ENCODE data around the gene GRIN1. TPM values are rescaled to one million over a fixed set of nuclear protein-coding genes. Genes with fewer than 3 reads are reported as not detected.

Gene GRIN1
- total RNA-seq, 1 donor from 2014 or later = 0.07 TPM

- H3K27ac Mint-ChIP-seq = peak overlapping the region; percentile 38
- peaks cover 19% of the 10 kb centered on the region for H3K4me1 Mint-ChIP-seq (ENCODE audit: low read depth)
- H3K4me3 Mint-ChIP-seq (ENCODE audit: low read depth) = peak overlapping the region; percentile 83
- intact Hi-C loops (cut with micrococcal nuclease) = loop anchor here (1.0 to 5.0 kb wide), 3 partner anchors 11 to 72 kb away; partner anchors contain the start of genes ANAPC2 and SSNA1
- no peaks in the 10 kb centered on the region for H3K9me3 Mint-ChIP-seq
- DNase-seq (ENCODE audit: low spot score) = no peak
- H3K27me3 Mint-ChIP-seq (ENCODE audit: low read depth) = no peaks in the 10 kb centered on the region
- H3K36me3 Mint-ChIP-seq (ENCODE audit: low read depth) = peaks cover 9% of the 10 kb centered on the region
These were observed 60.6 kb downstream of the GRIN1 start for GRCh38 chr9:137199411-137200121.

GRCh38 chr9:137200311-137201204, 61.6 kb downstream of the GRIN1 start, which contains the start of gene TPRN:
TPRN (minus strand) TSS chr9:137200741; CDS start chr9:137200711, 30 bp downstream.
- peak; percentile 99 for DNase-seq (ENCODE audit: low spot score)
- intact Hi-C loops (cut with micrococcal nuclease) = loop anchor here (1.0 to 5.0 kb wide), 3 partner anchors 12 to 73 kb away; partner anchors contain the start of genes ANAPC2 and SSNA1
- H3K9me3 Mint-ChIP-seq = no peaks in the 10 kb centered on the region
- peaks cover 20% of the 10 kb centered on the region for H3K4me1 Mint-ChIP-seq (ENCODE audit: low read depth)
- H3K4me3 Mint-ChIP-seq (ENCODE audit: low read depth) = peak within 1 kb of the TSS; percentile 83
- peaks cover 9% of the 10 kb centered on the region for H3K36me3 Mint-ChIP-seq (ENCODE audit: low read depth)
- peak within 1 kb of the TSS; percentile 69 for H3K27ac Mint-ChIP-seq
- no peaks in the 10 kb centered on the region for H3K27me3 Mint-ChIP-seq (ENCODE audit: low read depth)

- intact Hi-C loops (cut with micrococcal nuclease) = loop anchor here (5.0 kb wide), 1 partner anchor 74 kb away; no protein-coding TSS in a partner anchor
These were observed 62.4 kb downstream of the GRIN1 start for GRCh38 chr9:137201205-137201868.

GRCh38 chr9:137202966-137203365, 64.0 kb downstream of the GRIN1 start:
- peak overlapping the region; percentile 8 for H3K4me3 Mint-ChIP-seq (ENCODE audit: low read depth)
- H3K27me3 Mint-ChIP-seq (ENCODE audit: low read depth) = no peaks in the 10 kb centered on the region
- peaks cover 34% of the 10 kb centered on the region for H3K4me1 Mint-ChIP-seq (ENCODE audit: low read depth)
- H3K36me3 Mint-ChIP-seq (ENCODE audit: low read depth) = peaks cover 22% of the 10 kb centered on the region
- intact Hi-C loops (cut with micrococcal nuclease) = loop anchor here (5.0 kb wide), 1 partner anchor 76 kb away; no protein-coding TSS in a partner anchor
- H3K9me3 Mint-ChIP-seq = no peaks in the 10 kb centered on the region
- DNase-seq (ENCODE audit: low spot score) = no peak
- H3K27ac Mint-ChIP-seq = no peak overlapping the region

More at GRCh38 chr9:137201205-137201868, 62.4 kb downstream of the GRIN1 start:
- no peaks in the 10 kb centered on the region for H3K9me3 Mint-ChIP-seq
- peaks cover 21% of the 10 kb centered on the region for H3K4me1 Mint-ChIP-seq (ENCODE audit: low read depth)
- DNase-seq (ENCODE audit: low spot score) = no peak
- peak overlapping the region; percentile 82 for H3K4me3 Mint-ChIP-seq (ENCODE audit: low read depth)
- H3K27ac Mint-ChIP-seq = peak overlapping the region; percentile 69
- peaks cover 9% of the 10 kb centered on the region for H3K36me3 Mint-ChIP-seq (ENCODE audit: low read depth)
- H3K27me3 Mint-ChIP-seq (ENCODE audit: low read depth) = no peaks in the 10 kb centered on the region

DNA sequence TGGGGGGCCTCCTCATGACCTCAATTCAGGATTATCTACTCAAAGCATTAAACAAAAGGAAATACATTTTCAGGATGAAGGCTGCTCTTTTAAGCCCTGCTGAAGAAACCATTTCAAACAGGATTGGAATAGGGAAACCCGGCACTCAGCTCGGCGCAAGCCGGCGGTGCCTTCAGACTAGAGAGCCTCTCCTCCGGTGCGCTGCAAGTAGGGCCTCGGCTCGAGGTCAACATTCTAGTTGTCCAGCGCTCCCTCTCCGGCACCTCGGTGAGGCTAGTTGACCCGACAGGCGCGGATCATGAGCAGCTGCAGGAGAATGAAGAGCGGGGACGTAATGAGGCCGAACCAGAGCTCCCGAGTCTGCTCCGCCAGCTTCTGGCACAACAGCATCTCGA, 65.8 kb downstream of the GRIN1 start:
- peak overlapping the region; percentile 93 for H3K4me3 Mint-ChIP-seq (ENCODE audit: low read depth)
- intact Hi-C loops (cut with micrococcal nuclease) = loop anchor here (1.0 to 5.0 kb wide), 2 partner anchors 16 to 77 kb away; partner anchors contain the start of genes ANAPC2 and SSNA1
- no peaks in the 10 kb centered on the region for H3K9me3 Mint-ChIP-seq
- H3K36me3 Mint-ChIP-seq (ENCODE audit: low read depth) = peaks cover 31% of the 10 kb centered on the region
- no peaks in the 10 kb centered on the region for H3K27me3 Mint-ChIP-seq (ENCODE audit: low read depth)
- peak overlapping the region; percentile 82 for H3K27ac Mint-ChIP-seq
- no peak for DNase-seq (ENCODE audit: low spot score)
- peaks cover 32% of the 10 kb centered on the region for H3K4me1 Mint-ChIP-seq (ENCODE audit: low read depth)

DNA sequence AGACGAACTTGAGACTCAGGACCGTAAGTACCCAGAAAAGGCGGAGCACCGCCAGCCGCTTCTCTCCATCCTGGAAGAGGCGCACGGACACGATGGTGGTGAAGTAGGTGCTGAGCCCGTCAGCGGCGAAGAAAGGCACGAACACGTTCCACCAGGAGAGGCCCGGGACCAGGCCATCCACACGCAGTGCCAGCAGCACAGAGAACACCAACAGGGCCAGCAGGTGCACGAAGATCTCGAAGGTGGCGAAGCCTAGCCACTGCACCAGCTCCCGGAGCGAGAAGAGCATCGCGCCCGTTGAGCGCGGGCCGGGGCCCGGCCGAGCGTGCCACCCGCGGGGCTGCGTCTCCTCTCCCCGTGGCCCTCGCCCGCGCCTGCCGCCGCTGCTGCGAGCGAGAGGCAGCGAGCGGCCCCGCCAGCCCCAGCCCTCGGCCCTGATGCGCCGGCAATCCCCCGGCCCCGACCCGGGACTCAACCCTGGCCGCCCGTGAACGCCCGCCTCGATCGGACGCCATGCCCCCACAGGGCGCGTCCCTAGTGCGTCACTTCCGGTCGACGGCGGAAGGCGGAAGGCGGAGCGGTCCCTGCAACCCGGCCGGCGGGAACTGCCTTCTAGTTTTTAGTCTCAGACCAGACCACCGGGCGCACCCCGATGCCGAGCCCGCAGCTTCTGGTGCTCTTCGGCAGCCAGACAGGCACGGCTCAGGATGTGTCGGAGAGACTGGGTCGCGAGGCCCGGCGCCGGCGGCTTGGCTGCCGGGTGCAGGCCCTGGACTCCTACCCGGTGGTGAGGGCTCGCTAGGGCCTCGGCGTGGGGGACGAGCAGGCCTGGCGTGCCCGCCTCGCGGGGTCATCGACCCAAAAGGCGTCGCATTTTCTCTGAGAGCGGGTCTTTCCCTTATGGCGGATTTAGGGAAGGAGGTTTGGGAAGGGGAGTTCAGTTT, 66.4 kb downstream of the GRIN1 start, which contains the start of the genes NDOR1 and TMEM203:
Gene NDOR1, plus strand, starts transcription at position 575 of the 944 bp plus-strand sequence. Its CDS starts 78 bp downstream, at position 653.
Gene TMEM203, minus strand, starts transcription at position 523 of the 944 bp plus-strand sequence. Its CDS starts 234 bp downstream, at position 289.
- Mint-ChIP-seq H3K4me1 (ENCODE audit: low read depth) (peaks cover 32% of the 10 kb centered on the region), H3K27ac (peak within 1 kb of the TSS; percentile 87), H3K9me3 (no peaks in the 10 kb centered on the region), H3K4me3 (ENCODE audit: low read depth) (peak within 1 kb of the TSS; percentile 93), H3K36me3 (ENCODE audit: low read depth) (peaks cover 31% of the 10 kb centered on the region), H3K27me3 (ENCODE audit: low read depth) (no peaks in the 10 kb centered on the region)
- peak; percentile 91 for DNase-seq (ENCODE audit: low spot score)
- intact Hi-C loops (cut with micrococcal nuclease) = loop anchor here (1.0 kb wide), 1 partner anchor 17 kb away; the partner anchor contains the start of genes ANAPC2 and SSNA1

DNA sequence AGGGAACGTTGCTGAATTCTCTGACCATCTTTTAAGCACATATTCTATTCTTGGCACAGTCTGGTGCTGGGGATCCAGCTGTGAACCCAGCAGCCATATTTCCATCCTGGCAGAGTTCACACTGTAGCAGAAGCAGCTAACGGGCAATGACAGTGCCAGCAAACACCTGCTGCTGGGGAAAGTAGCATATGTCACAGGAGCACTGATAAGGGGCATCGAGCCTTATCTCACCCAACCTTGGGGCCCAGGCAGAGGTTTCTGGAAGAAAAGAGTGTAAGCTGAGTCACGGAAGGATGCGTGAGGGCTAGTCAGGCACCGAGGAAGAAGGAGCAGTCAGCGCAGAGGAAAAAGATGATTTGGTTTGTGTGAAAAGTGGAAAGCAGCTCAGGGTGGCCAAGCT, 67.6 kb downstream of the GRIN1 start:
- H3K27me3 Mint-ChIP-seq (ENCODE audit: low read depth) = no peaks in the 10 kb centered on the region
- H3K4me3 Mint-ChIP-seq (ENCODE audit: low read depth) = peak overlapping the region; percentile 93
- intact Hi-C loops (cut with micrococcal nuclease) = no loop called here
- H3K27ac Mint-ChIP-seq = peak overlapping the region; percentile 87
- no peaks in the 10 kb centered on the region for H3K9me3 Mint-ChIP-seq
- no peak for DNase-seq (ENCODE audit: low spot score)
- H3K4me1 Mint-ChIP-seq (ENCODE audit: low read depth) = peaks cover 28% of the 10 kb centered on the region
- peaks cover 31% of the 10 kb centered on the region for H3K36me3 Mint-ChIP-seq (ENCODE audit: low read depth)

DNA sequence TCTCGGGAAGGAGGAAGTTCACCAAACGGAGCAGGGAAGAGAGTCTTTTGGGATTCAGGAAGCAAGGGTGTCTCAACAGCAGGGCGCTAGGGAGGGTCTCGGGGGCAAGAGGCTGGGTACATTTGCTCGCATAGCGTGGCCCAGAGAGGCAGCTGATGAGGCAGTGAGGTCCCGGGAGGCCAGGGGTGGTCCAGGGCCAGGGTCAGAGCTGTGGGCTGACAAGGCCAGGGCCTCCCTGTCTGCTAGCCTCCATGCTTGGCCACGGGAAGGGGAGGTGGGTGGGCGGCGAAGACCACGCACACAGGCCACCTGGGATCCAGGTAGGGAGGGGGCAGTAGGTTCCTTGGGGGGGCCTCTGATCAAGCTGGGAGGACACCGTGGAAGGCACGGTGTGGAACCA, 72.6 kb downstream of the GRIN1 start:
- no peak overlapping the region for H3K4me3 Mint-ChIP-seq (ENCODE audit: low read depth)
- peaks cover 24% of the 10 kb centered on the region for H3K36me3 Mint-ChIP-seq (ENCODE audit: low read depth)
- peaks cover 11% of the 10 kb centered on the region for H3K4me1 Mint-ChIP-seq (ENCODE audit: low read depth)
- H3K27ac Mint-ChIP-seq = no peak overlapping the region
- no peaks in the 10 kb centered on the region for H3K27me3 Mint-ChIP-seq (ENCODE audit: low read depth)
- DNase-seq (ENCODE audit: low spot score) = no peak
- intact Hi-C loops (cut with micrococcal nuclease) = no loop called here
- H3K9me3 Mint-ChIP-seq = no peaks in the 10 kb centered on the region

GRCh38 chr9:137212520-137212919, 73.6 kb downstream of the GRIN1 start:
- Mint-ChIP-seq H3K9me3 (no peaks in the 10 kb centered on the region), H3K4me3 (ENCODE audit: low read depth) (no peak overlapping the region), H3K4me1 (ENCODE audit: low read depth) (peaks cover 1% of the 10 kb centered on the region), H3K27ac (no peak overlapping the region), H3K27me3 (ENCODE audit: low read depth) (no peaks in the 10 kb centered on the region), H3K36me3 (ENCODE audit: low read depth) (peaks cover 14% of the 10 kb centered on the region)
- intact Hi-C loops (cut with micrococcal nuclease) = no loop called here
- no peak for DNase-seq (ENCODE audit: low spot score)

DNA sequence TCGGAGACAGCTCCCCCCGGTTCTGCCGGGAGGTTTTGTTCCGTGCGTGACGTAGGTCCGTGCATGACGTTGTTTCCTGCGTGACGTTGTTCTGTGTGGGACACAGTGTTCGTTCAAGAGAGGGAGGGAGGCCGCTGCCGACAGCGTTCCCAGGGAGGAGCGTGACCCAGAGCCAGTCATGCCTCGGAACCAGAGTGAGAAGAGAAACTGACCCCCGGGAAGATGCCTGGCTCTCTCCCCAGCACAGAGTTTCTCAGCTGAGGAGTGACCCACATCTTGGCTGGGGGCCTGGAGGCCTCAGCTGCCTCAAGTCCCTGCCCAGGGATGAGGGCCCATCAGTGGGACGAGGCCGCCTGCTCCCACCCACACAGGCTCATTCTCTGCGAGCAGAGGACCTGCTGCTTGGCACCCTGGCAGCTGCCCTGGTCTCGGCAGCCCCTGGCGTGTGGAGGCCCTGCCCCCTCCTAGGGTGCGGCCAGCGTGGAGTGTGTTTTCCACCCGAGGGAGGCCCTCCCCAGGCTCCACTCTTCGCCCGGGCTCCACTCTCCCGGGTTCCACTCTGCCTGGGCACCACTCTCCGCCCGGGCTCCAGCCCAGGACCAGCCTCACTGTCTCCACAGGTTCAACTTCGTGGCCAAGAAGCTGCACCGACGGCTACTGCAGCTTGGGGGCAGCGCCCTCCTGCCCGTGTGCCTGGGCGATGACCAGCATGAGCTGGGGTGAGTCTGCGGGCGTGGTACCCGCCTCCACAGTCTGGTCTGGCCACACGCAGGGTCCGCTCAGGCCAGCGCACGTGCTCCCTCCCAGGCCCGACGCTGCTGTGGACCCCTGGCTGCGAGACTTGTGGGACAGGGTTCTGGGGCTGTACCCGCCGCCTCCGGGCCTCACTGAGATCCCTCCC, 74.5 kb downstream of the GRIN1 start:
- Mint-ChIP-seq H3K9me3 (no peaks in the 10 kb centered on the region), H3K36me3 (ENCODE audit: low read depth) (peaks cover 10% of the 10 kb centered on the region), H3K27me3 (ENCODE audit: low read depth) (no peaks in the 10 kb centered on the region), H3K4me1 (ENCODE audit: low read depth) (no peaks in the 10 kb centered on the region), H3K27ac (no peak overlapping the region), H3K4me3 (ENCODE audit: low read depth) (no peak overlapping the region)
- DNase-seq (ENCODE audit: low spot score) = no peak
- intact Hi-C loops (cut with micrococcal nuclease) = no loop called here
